Right cardiac atrium (tissue), 5 donors: ENCODE data around the gene TMTC2. TPM values are rescaled to one million over a fixed set of nuclear protein-coding genes. Genes with fewer than 3 reads are reported as not detected.

Experiments
- ATAC-seq, 2 donors: fragments of 200-7000 bp; cut with Tn5 transposase; one replicate each; pipeline versions ENCODE4 v1.8.0 to v1.9.1; 2020; ENCODE audit warnings: moderate library complexity in 2 of 2, mild to moderate bottlenecking in 1 of 2
- DNase-seq, 3 donors: peaks; one replicate each; pipeline ENCODE4 v3.0.0-alpha.2; 2020
- H3K27ac ChIP-seq: one replicate; pipeline ENCODE4 v1.5.1; 2013; ENCODE audit warnings: mild to moderate bottlenecking, low read length, control low read depth, moderate library complexity
- H3K27me3 ChIP-seq: one replicate; pipeline ENCODE4 v1.6.1; 2013; ENCODE audit not compliant: control insufficient read depth, insufficient read depth
- H3K4me1 ChIP-seq: one replicate; pipeline ENCODE4 v1.6.1; 2013; ENCODE audit warnings: low read length; ENCODE audit not compliant: control insufficient read depth, insufficient read depth
- H3K4me3 ChIP-seq: one replicate; pipeline ENCODE4 v1.5.1; 2013; ENCODE audit warnings: low read length, control low read depth
- H3K9me3 ChIP-seq: one replicate; pipeline ENCODE4 v1.6.1; 2013; ENCODE audit warnings: low read length; ENCODE audit not compliant: control insufficient read depth
- WGBS: extraction: QIAGEN DNeasy Blood & Tissue Kit; methylation state at CpG from one replicate; pipeline ENCODE4 v1.1.7; 2013; 5-methylcytosine and 5-hydroxymethylcytosine counted together
- intact Hi-C, 4 donors: fragments of 100-400 bp; cut with DNase I; formaldehyde crosslinking; loops; one replicate each; pipeline versions ENCODE4 v1.11.0 to v1.14.0; 2022 to 2023
- polyA plus RNA-seq: library from polyadenylated mRNA; stranded (reverse); fragments of 200-250 nt; gene quantifications from one replicate; pipeline ENCODE4 v1.2.3, GENCODE V29; 2013
- total RNA-seq, 4 donors: library from RNA; stranded (reverse); fragmentation: NEBNext Ultra II Directional; extraction: Animal tissue kit (Norgen Biotek cat#: 25700); gene quantifications; one replicate each; pipeline ENCODE4 v1.2.1, GENCODE V29; 2021
- donor health status: healthy with polysubstance abuse.
- donor health status: DM: no; HTN: yes; CAD: no.
- donor health status: DM: no; HTN: no; CAD: no.
- donor health status: DM: no; HTN: yes; CAD: no; lungs with severe emphysema.
- donor health status: DM: yes; HTN: yes; CAD: no.

The TMTC2 gene
- total and polyA plus RNA-seq, 5 donors: 1.6 to 5.3 (median 2.9) TPM

DNA sequence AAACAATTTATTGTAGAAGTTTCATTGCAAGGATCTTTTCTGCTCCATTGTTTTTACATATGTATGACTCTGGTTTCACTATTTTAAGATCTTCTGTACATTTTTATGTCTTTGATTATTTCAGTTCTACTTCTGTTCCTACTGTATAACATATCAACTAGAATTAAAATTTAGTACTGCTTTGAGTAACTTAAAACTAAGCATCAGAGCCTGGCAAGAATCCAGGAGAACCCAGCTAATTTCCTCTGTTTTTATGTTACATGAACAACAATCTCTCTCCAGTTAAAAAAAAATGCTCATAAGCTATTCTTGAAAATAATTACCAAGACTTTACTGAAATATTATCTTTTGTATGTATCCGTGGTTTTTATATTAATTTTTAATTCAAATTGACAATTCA, 370.7 kb downstream of the TMTC2 start:
- WGBS: 45% methylated on average over 1 of the region's 1 CpG
- H3K9me3 ChIP-seq: no peaks in the 10 kb centered on the region
- no peaks in the 10 kb centered on the region for H3K4me1 ChIP-seq
- intact Hi-C loops: no loop called here
- no peak for DNase-seq
- no peaks in the 10 kb centered on the region for H3K27me3 ChIP-seq
- H3K27ac ChIP-seq: no peak overlapping the region
- H3K4me3 ChIP-seq: no peak overlapping the region
- ATAC-seq: no peak

- no peak overlapping the region for H3K27ac ChIP-seq
- H3K27me3 ChIP-seq: no peaks in the 10 kb centered on the region
- ATAC-seq: no peak
- no peak for DNase-seq
- 80% methylated on average over 6 of the region's 6 CpGs for WGBS
- no peaks in the 10 kb centered on the region for H3K9me3 ChIP-seq
- H3K4me3 ChIP-seq: no peak overlapping the region
- intact Hi-C loops: no loop called here
- no peaks in the 10 kb centered on the region for H3K4me1 ChIP-seq
These were observed 372.4 kb downstream of the TMTC2 start for GRCh38 chr12:83059107-83059506.

DNA sequence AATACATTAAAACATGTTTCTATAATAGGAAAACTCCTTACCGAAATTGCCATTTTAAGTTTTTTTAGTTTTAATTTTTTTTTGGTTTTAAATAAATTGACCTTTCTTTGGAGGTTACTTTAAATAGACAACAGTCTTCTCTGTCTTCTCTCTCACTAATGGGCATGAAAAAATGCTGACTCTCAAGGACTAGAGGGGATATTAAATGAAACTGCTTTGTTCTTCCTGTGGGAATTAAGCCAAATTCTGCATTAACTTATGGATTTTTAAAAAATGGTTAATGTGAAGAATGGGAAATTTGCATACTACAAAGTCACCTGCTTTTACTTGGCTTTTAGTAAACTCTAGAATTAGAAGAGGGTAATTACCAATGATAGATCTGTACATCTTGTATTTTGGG, 378.9 kb downstream of the TMTC2 start:
- intact Hi-C loops: no loop called here
- H3K4me3 ChIP-seq: no peak overlapping the region
- WGBS: 63% methylated on average over 1 of the region's 1 CpG
- ATAC-seq (no peak), DNase-seq (no peak)
- no peaks in the 10 kb centered on the region for H3K27me3 ChIP-seq
- no peaks in the 10 kb centered on the region for H3K4me1 ChIP-seq
- H3K27ac ChIP-seq: no peak overlapping the region
- no peaks in the 10 kb centered on the region for H3K9me3 ChIP-seq

GRCh38 chr12:83067981-83068380, 381.3 kb downstream of the TMTC2 start:
- Histone ChIP-seq H3K27ac (no peak overlapping the region), H3K9me3 (no peaks in the 10 kb centered on the region), H3K27me3 (no peaks in the 10 kb centered on the region), H3K4me1 (no peaks in the 10 kb centered on the region), H3K4me3 (no peak overlapping the region)
- intact Hi-C loops: no loop called here
- no peak for DNase-seq
- ATAC-seq: no peak

DNA sequence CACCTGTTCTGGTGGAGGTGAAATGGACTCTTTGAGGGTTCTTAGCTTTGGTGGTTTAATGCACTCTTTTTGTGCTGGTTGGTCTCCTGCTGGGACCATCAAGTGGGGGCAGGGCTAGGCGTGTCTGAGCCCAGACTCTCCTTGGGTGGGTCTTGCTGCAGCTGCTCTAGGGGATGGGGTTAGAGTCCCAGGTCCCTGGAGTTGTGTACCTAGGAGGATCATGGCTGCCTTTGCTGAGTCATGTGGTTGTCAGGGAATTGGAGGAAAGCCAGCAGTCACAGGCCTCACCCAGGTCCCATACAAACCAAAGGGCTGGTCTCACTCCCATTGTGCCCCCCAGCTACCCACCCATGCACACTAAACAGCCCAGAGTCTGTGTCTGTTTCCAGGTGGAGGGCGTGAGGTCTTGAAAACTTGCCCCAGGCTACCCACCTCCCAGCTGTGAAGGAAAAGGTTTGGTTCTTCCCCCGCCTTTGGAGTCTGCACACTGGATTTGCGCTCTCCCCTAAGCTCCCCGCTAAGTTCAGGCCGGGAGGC, 387.7 kb downstream of the TMTC2 start:
- no peak for ATAC-seq
- no peak overlapping the region for H3K4me3 ChIP-seq
- no peaks in the 10 kb centered on the region for H3K4me1 ChIP-seq
- no peaks in the 10 kb centered on the region for H3K9me3 ChIP-seq
- H3K27me3 ChIP-seq: no peaks in the 10 kb centered on the region
- WGBS: 97% methylated on average over 6 of the region's 6 CpGs
- DNase-seq: peak in 1 of 3 donors; percentile 6
- intact Hi-C loops: no loop called here
- H3K27ac ChIP-seq: no peak overlapping the region

DNA sequence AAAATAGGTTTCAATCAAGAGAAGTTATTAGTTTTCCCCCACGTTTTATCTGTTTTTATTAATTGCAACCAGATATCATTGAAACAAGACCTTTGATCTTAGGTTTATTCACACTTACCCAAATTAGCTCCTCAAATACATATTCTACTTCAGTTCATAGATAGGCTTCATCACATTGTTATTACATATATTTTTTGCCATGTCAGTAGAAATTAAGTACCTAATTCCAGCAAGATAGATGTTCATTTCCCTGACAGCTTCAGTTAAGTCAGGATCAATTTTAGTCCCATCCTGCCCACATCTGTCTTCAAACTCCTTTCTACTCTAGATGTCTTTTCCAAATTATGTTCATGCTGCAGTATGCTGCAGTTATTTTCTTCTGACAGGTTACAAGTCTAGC, 388.8 kb downstream of the TMTC2 start:
- no peak overlapping the region for H3K4me3 ChIP-seq
- no peaks in the 10 kb centered on the region for H3K27me3 ChIP-seq
- 89% methylated on average over 1 of the region's 1 CpG for WGBS
- ATAC-seq (no peak), DNase-seq (no peak)
- H3K9me3 ChIP-seq: no peaks in the 10 kb centered on the region
- no peak overlapping the region for H3K27ac ChIP-seq
- intact Hi-C loops: no loop called here
- no peaks in the 10 kb centered on the region for H3K4me1 ChIP-seq

- DNase-seq: peak in 1 of 3 donors; percentile 5
- Histone ChIP-seq H3K9me3 (no peaks in the 10 kb centered on the region), H3K4me3 (no peak overlapping the region), H3K4me1 (no peaks in the 10 kb centered on the region), H3K27me3 (no peaks in the 10 kb centered on the region), H3K27ac (no peak overlapping the region)
- intact Hi-C loops: no loop called here
- ATAC-seq: no peak
- 87% methylated on average over 6 of the region's 6 CpGs for WGBS
These were observed 390.3 kb downstream of the TMTC2 start for GRCh38 chr12:83077041-83077440.

- DNase-seq (no peak), ATAC-seq (no peak)
- intact Hi-C loops: no loop called here
- 58% methylated on average over 5 of the region's 5 CpGs for WGBS
- H3K4me1 ChIP-seq: no peaks in the 10 kb centered on the region
- no peaks in the 10 kb centered on the region for H3K27me3 ChIP-seq
- no peaks in the 10 kb centered on the region for H3K9me3 ChIP-seq
- H3K4me3 ChIP-seq: no peak overlapping the region
- no peak overlapping the region for H3K27ac ChIP-seq
These were observed 396.1 kb downstream of the TMTC2 start for GRCh38 chr12:83082690-83083276.

DNA sequence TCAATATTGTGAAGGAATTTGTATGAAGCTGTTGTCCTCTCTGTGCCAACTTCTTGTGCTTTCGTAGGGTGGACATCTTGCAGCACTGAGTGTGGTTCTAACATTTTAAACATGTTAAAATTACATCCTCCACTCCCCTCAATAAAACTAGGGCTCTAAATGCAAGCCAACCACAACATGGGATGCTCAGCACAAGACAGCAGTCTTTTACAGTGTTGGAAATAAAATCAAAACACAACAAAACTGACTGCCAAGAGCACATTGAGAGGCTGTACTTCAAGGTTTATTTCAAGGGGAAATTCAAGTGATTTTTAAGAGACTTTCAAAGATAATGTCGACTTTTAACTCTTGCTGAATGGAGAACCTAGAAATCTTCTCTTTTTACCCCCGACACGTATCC, 396.9 kb downstream of the TMTC2 start:
- DNase-seq (no peak), ATAC-seq (no peak)
- H3K27me3 ChIP-seq: no peaks in the 10 kb centered on the region
- intact Hi-C loops: no loop called here
- no peaks in the 10 kb centered on the region for H3K9me3 ChIP-seq
- no peak overlapping the region for H3K4me3 ChIP-seq
- H3K27ac ChIP-seq: no peak overlapping the region
- WGBS: 79% methylated on average over 4 of the region's 4 CpGs
- H3K4me1 ChIP-seq: no peaks in the 10 kb centered on the region

GRCh38 chr12:83084516-83085234, 398.0 kb downstream of the TMTC2 start:
- Histone ChIP-seq H3K27ac (no peak overlapping the region), H3K4me3 (no peak overlapping the region), H3K27me3 (no peaks in the 10 kb centered on the region), H3K4me1 (no peaks in the 10 kb centered on the region), H3K9me3 (no peaks in the 10 kb centered on the region)
- intact Hi-C loops: no loop called here
- ATAC-seq (no peak), DNase-seq (no peak)
- 76% methylated on average over 3 of the region's 3 CpGs for WGBS

- H3K27me3 ChIP-seq: no peaks in the 10 kb centered on the region
- H3K4me1 ChIP-seq: no peaks in the 10 kb centered on the region
- no peak overlapping the region for H3K27ac ChIP-seq
- no peak overlapping the region for H3K4me3 ChIP-seq
- H3K9me3 ChIP-seq: no peaks in the 10 kb centered on the region
- DNase-seq (peak in 1 of 3 donors; percentile 19), ATAC-seq (no peak)
- over 99% methylated on average over 10 of the region's 10 CpGs for WGBS
- intact Hi-C loops: no loop called here
These were observed 399.3 kb downstream of the TMTC2 start for GRCh38 chr12:83086023-83086422.
